Measurements from ENCODE around the gene MOBP.

DNA sequence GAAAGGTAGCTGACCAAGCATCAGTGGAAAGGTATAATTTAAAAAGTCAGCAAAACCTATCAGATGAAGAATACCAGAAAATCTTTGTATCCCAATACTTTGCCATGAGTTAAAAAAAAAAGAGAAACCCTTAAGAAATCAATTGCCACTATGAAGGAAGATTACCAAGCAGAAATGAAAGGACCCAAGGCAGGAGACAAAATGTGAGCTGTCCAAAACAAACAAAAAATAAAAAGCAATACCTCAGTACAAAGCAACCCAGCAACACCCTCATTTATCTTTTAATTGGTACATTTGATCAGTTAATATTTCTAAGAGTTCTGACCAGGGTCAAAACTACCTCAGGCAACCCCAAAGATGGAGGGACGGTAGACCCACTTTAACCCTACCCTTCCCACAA, 65.3 kb downstream of the MOBP start:
- TF ChIP-seq POLR2A (IDR thresholded peaks at IDR 0.05): no peak
- TF ChIP-seq, protein P1, sequence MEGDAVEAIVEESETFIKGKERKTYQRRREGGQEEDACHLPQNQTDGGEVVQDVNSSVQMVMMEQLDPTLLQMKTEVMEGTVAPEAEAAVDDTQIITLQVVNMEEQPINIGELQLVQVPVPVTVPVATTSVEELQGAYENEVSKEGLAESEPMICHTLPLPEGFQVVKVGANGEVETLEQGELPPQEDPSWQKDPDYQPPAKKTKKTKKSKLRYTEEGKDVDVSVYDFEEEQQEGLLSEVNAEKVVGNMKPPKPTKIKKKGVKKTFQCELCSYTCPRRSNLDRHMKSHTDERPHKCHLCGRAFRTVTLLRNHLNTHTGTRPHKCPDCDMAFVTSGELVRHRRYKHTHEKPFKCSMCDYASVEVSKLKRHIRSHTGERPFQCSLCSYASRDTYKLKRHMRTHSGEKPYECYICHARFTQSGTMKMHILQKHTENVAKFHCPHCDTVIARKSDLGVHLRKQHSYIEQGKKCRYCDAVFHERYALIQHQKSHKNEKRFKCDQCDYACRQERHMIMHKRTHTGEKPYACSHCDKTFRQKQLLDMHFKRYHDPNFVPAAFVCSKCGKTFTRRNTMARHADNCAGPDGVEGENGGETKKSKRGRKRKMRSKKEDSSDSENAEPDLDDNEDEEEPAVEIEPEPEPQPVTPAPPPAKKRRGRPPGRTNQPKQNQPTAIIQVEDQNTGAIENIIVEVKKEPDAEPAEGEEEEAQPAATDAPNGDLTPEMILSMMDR (IDR thresholded peaks at IDR 0.05): no peak

Data from Peyer's patch (tissue), 4 donors.